Hepatocyte (in vitro differentiated cells): ENCODE measurements around the gene LDHB.

Source experiments
- CTCF ChIP-seq: fragments of 200-600 bp; sonication (generic); IDR thresholded peaks from 2 replicates; pipeline ENCODE4 v1.5.1; 2016; ENCODE audit warnings: antibody characterized with exemption, mild to moderate bottlenecking; ENCODE audit not compliant: poor library complexity
- EZH2 ChIP-seq: fragments of 200-600 bp; sonication (generic); IDR thresholded peaks from 2 replicates; pipeline ENCODE4 v1.6.1; 2016; ENCODE audit warnings: antibody characterized with exemption, mild to moderate bottlenecking, borderline replicate concordance
- EZH2phosphoT487 ChIP-seq: fragments of 200-600 bp; sonication (generic); IDR thresholded peaks from one replicate; pipeline ENCODE4 v1.6.1; 2018; ENCODE audit warnings: antibody characterized with exemption, mild to moderate bottlenecking, low read depth, moderate library complexity; ENCODE audit not compliant: unreplicated experiment, severe bottlenecking

- TF ChIP-seq EZH2phosphoT487 (no peak), CTCF (no peak), EZH2 (no peak)
These were observed 9.3 kb downstream of the LDHB start for GRCh38 chr12:21648378-21648777.
